ENCODE data around the gene EIF2AK2. TPM values are rescaled to one million over a fixed set of nuclear protein-coding genes. Genes with fewer than 3 reads are reported as not detected.

EIF2AK2 gene
- total RNA-seq, 4 donors from 2014 or later: 13.3 to 90.8 (median 45.4) TPM

- H3K9me3 ChIP-seq: no peaks in the 10 kb centered on the region
- no peak for TF ChIP-seq CTCF (IDR thresholded peaks at IDR 0.05)
- H3K27me3 ChIP-seq: no peaks in the 10 kb centered on the region
- no peak overlapping the region for H3K4me3 ChIP-seq
- H3K36me3 ChIP-seq: no peaks in the 10 kb centered on the region
- no peak for DNase-seq
- H3K4me1 ChIP-seq: no peaks in the 10 kb centered on the region
- intact Hi-C loops (cut with DNase I; ENCODE audit: low total_unique reads): no loop called here
- H3K27ac ChIP-seq: no peak overlapping the region
Measured at GRCh38 chr2:37154785-37155184, 2.0 kb downstream of the EIF2AK2 start.

GRCh38 chr2:37153224-37153623, 3.6 kb downstream of the EIF2AK2 start:
- Histone ChIP-seq H3K4me3 (no peak overlapping the region), H3K27me3 (no peaks in the 10 kb centered on the region), H3K27ac (no peak overlapping the region), H3K36me3 (no peaks in the 10 kb centered on the region), H3K9me3 (no peaks in the 10 kb centered on the region), H3K4me1 (no peaks in the 10 kb centered on the region)
- DNase-seq: no peak
- intact Hi-C loops (cut with DNase I; ENCODE audit: low total_unique reads): no loop called here
- TF ChIP-seq POLR2A (IDR thresholded peaks at IDR 0.05): no peak
- no peak for TF ChIP-seq CTCF (IDR thresholded peaks at IDR 0.05)

DNA sequence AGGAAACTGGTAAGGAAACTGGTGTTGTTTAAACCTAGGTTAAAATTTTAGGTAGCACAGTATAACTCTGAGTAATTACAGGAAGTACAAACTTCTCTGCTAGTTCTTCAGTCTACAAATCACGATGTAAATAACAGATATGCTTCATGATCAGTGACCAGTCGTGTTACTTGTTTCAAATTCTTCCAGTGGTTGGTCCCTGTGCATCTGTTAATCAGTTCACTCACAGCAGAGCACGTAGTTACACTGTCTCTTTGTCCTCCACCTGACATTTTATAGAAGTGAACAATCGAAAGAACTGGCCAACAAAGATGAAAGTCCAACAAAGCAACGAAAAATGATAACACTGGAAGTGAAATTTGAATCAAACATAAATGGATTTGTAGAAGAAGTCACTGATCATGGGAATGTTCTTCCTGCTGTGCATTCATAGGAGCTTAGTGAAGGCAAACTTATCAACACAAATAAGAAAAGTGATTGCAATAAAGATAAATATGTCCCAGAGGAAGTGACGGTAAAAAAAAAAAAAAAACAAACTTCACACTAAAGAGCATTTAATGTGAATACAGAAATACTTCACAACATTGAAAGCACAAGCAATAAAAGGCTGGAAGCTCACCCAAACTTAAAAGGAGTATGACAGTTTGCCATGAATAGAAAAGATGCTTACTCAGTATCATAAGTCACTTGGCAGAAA, 7.0 kb downstream of the EIF2AK2 start:
- Histone ChIP-seq H3K4me1 (no peaks in the 10 kb centered on the region), H3K27ac (no peak overlapping the region), H3K9me3 (no peaks in the 10 kb centered on the region), H3K36me3 (no peaks in the 10 kb centered on the region), H3K4me3 (no peak overlapping the region), H3K27me3 (no peaks in the 10 kb centered on the region)
- DNase-seq: no peak
- intact Hi-C loops (cut with DNase I; ENCODE audit: low total_unique reads): no loop called here
- TF ChIP-seq CTCF (IDR thresholded peaks at IDR 0.05) (no peak), POLR2A (IDR thresholded peaks at IDR 0.05) (no peak)

DNA sequence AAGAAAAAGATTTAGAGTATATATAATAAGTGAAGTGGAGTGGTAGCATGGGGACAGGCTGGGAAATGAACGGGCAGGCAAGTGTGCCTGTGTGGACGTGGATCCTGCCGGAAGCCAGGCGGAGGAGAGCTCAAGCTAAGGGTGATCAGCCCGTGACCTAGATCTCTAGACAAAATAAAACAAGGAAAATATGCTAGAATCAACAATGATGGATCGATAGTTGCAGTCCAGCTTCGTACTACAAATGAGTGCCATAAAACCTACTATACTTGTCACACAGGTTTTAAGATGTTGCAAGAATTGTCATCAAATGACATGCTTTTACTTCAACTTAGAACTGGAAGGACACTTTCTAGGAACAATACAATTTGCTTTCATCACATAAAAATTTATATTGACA, 8.5 kb downstream of the EIF2AK2 start:
- no peaks in the 10 kb centered on the region for H3K4me1 ChIP-seq
- DNase-seq: no peak
- H3K36me3 ChIP-seq: no peaks in the 10 kb centered on the region
- no peaks in the 10 kb centered on the region for H3K9me3 ChIP-seq
- H3K4me3 ChIP-seq: no peak overlapping the region
- H3K27ac ChIP-seq: no peak overlapping the region
- no peaks in the 10 kb centered on the region for H3K27me3 ChIP-seq
- TF ChIP-seq POLR2A (IDR thresholded peaks at IDR 0.05): no peak
- TF ChIP-seq CTCF (IDR thresholded peaks at IDR 0.05): no peak
- intact Hi-C loops (cut with DNase I; ENCODE audit: low total_unique reads): no loop called here

DNA sequence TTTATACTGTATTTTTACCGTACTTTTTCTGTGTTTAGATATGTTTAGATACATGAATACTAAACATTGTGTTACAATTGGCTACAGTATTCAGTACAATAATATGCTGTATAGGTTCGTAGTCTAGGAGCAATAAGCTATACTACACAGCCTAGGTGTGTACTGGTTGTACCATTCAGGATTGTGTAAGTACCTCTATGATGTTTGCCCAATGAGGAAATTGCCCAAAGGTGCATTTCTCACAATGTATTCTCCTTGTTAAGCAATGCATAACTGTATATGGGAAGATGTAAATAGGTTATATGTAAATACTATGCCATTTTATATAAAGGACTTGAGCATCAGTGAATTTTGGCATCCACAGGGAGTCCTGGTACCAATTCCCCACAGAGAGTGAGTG, 10.7 kb downstream of the EIF2AK2 start:
- Histone ChIP-seq H3K4me1 (no peaks in the 10 kb centered on the region), H3K9me3 (no peaks in the 10 kb centered on the region), H3K4me3 (no peak overlapping the region), H3K27ac (no peak overlapping the region), H3K27me3 (no peaks in the 10 kb centered on the region), H3K36me3 (no peaks in the 10 kb centered on the region)
- no peak for DNase-seq
- intact Hi-C loops (cut with DNase I; ENCODE audit: low total_unique reads): no loop called here
- TF ChIP-seq POLR2A (IDR thresholded peaks at IDR 0.05): no peak
- no peak for TF ChIP-seq CTCF (IDR thresholded peaks at IDR 0.05)

All from uterus (tissue), 4 donors.